ENCODE results near the gene CCNL2. TPM values are rescaled to one million over a fixed set of nuclear protein-coding genes. Genes with fewer than 3 reads are reported as not detected.

CCNL2 gene
- total and polyA plus RNA-seq, 2 of the 13 experiments (the other 11 are each of a cell fraction or from before 2014, with no cell fraction given): 105 to 340 TPM

DNA sequence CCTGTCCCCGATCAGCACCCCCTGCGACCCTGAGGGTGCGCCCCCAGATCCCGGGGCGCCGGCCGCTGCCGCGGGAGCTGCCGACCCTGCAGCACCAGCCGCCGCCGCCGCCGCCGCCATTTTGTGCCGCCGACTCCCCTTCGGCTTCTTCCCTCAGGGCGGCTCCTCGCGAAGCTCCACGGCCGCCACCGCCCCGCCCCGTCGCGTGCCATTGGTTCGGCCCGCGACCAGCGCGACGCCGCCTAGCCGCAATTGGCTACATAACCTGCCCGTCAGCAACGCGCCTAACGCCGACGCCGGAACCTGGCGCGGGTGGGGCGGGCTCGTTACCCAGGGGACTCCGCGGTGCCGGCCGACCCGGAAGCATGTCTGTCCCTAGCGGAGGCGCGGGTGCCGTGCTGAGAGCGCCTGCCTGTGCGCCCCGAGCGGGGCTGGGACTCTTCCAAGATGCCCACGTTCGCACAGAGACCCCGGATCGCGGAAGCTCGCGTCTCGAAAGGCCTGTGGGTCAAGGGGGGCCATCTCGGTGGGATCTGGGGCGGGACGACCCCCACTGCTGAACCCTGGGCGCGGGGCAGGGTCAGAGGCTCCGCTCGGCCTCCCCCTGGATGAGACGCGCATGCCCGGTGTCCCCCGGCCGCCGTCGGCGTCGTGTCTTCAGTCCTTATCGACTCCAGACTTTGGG lies at the start of gene CCNL2 (continued):
- peak; percentile 57; the same call in 1 of the 2 replicates for TF ChIP-seq MIXL1 (CRISPR knock-in tag; IDR thresholded peaks at IDR 0.05)
- 0 out of 2 replicates have a peak, but pooled peaks have one; percentile 33 for TF ChIP-seq ZKSCAN8 (CRISPR knock-in tag; IDR thresholded peaks at IDR 0.05; ENCODE audit: borderline replicate concordance)
- TF ChIP-seq, protein P1, sequence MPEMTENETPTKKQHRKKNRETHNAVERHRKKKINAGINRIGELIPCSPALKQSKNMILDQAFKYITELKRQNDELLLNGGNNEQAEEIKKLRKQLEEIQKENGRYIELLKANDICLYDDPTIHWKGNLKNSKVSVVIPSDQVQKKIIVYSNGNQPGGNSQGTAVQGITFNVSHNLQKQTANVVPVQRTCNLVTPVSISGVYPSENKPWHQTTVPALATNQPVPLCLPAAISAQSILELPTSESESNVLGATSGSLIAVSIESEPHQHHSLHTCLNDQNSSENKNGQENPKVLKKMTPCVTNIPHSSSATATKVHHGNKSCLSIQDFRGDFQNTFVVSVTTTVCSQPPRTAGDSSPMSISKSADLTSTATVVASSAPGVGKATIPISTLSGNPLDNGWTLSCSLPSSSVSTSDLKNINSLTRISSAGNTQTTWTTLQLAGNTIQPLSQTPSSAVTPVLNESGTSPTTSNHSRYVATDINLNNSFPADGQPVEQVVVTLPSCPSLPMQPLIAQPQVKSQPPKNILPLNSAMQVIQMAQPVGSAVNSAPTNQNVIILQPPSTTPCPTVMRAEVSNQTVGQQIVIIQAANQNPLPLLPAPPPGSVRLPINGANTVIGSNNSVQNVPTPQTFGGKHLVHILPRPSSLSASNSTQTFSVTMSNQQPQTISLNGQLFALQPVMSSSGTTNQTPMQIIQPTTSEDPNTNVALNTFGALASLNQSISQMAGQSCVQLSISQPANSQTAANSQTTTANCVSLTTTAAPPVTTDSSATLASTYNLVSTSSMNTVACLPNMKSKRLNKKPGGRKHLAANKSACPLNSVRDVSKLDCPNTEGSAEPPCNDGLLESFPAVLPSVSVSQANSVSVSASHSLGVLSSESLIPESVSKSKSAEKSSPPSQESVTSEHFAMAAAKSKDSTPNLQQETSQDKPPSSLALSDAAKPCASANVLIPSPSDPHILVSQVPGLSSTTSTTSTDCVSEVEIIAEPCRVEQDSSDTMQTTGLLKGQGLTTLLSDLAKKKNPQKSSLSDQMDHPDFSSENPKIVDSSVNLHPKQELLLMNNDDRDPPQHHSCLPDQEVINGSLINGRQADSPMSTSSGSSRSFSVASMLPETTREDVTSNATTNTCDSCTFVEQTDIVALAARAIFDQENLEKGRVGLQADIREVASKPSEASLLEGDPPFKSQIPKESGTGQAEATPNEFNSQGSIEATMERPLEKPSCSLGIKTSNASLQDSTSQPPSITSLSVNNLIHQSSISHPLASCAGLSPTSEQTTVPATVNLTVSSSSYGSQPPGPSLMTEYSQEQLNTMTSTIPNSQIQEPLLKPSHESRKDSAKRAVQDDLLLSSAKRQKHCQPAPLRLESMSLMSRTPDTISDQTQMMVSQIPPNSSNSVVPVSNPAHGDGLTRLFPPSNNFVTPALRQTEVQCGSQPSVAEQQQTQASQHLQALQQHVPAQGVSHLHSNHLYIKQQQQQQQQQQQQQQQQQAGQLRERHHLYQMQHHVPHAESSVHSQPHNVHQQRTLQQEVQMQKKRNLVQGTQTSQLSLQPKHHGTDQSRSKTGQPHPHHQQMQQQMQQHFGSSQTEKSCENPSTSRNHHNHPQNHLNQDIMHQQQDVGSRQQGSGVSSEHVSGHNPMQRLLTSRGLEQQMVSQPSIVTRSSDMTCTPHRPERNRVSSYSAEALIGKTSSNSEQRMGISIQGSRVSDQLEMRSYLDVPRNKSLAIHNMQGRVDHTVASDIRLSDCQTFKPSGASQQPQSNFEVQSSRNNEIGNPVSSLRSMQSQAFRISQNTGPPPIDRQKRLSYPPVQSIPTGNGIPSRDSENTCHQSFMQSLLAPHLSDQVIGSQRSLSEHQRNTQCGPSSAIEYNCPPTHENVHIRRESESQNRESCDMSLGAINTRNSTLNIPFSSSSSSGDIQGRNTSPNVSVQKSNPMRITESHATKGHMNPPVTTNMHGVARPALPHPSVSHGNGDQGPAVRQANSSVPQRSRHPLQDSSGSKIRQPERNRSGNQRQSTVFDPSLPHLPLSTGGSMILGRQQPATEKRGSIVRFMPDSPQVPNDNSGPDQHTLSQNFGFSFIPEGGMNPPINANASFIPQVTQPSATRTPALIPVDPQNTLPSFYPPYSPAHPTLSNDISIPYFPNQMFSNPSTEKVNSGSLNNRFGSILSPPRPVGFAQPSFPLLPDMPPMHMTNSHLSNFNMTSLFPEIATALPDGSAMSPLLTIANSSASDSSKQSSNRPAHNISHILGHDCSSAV (CRISPR knock-in tag; IDR thresholded peaks at IDR 0.05; ENCODE audit: borderline replicate concordance): no peak
- no peak for TF ChIP-seq ZNF614 (CRISPR knock-in tag; IDR thresholded peaks at IDR 0.05; ENCODE audit: borderline replicate concordance)
- TF ChIP-seq ZNF567 (CRISPR knock-in tag; IDR thresholded peaks at IDR 0.05; ENCODE audit: borderline replicate concordance): no peak
- TF ChIP-seq, protein P2, sequence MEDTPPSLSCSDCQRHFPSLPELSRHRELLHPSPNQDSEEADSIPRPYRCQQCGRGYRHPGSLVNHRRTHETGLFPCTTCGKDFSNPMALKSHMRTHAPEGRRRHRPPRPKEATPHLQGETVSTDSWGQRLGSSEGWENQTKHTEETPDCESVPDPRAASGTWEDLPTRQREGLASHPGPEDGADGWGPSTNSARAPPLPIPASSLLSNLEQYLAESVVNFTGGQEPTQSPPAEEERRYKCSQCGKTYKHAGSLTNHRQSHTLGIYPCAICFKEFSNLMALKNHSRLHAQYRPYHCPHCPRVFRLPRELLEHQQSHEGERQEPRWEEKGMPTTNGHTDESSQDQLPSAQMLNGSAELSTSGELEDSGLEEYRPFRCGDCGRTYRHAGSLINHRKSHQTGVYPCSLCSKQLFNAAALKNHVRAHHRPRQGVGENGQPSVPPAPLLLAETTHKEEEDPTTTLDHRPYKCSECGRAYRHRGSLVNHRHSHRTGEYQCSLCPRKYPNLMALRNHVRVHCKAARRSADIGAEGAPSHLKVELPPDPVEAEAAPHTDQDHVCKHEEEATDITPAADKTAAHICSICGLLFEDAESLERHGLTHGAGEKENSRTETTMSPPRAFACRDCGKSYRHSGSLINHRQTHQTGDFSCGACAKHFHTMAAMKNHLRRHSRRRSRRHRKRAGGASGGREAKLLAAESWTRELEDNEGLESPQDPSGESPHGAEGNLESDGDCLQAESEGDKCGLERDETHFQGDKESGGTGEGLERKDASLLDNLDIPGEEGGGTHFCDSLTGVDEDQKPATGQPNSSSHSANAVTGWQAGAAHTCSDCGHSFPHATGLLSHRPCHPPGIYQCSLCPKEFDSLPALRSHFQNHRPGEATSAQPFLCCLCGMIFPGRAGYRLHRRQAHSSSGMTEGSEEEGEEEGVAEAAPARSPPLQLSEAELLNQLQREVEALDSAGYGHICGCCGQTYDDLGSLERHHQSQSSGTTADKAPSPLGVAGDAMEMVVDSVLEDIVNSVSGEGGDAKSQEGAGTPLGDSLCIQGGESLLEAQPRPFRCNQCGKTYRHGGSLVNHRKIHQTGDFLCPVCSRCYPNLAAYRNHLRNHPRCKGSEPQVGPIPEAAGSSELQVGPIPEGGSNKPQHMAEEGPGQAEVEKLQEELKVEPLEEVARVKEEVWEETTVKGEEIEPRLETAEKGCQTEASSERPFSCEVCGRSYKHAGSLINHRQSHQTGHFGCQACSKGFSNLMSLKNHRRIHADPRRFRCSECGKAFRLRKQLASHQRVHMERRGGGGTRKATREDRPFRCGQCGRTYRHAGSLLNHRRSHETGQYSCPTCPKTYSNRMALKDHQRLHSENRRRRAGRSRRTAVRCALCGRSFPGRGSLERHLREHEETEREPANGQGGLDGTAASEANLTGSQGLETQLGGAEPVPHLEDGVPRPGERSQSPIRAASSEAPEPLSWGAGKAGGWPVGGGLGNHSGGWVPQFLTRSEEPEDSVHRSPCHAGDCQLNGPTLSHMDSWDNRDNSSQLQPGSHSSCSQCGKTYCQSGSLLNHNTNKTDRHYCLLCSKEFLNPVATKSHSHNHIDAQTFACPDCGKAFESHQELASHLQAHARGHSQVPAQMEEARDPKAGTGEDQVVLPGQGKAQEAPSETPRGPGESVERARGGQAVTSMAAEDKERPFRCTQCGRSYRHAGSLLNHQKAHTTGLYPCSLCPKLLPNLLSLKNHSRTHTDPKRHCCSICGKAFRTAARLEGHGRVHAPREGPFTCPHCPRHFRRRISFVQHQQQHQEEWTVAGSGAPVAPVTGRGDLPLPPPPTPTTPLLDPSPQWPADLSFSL (CRISPR knock-in tag; IDR thresholded peaks at IDR 0.05): no peak
- no peak; the same call in 1 of the 2 replicates for TF ChIP-seq ZNF607 (CRISPR knock-in tag; IDR thresholded peaks at IDR 0.05; ENCODE audit: borderline replicate concordance)
- peak; percentile 78; the same call in 1 of the 2 replicates for TF ChIP-seq ZZZ3 (CRISPR knock-in tag; IDR thresholded peaks at IDR 0.05; ENCODE audit: borderline replicate concordance)
- peak; percentile 20; the same call in 1 of the 2 replicates for TF ChIP-seq NCOR1 (IDR thresholded peaks at IDR 0.05; ENCODE audit: borderline replicate concordance, low read length)
- peak; percentile 56; the same call in 1 of the 2 replicates for TF ChIP-seq MED1 (CRISPR knock-in tag; IDR thresholded peaks at IDR 0.05)
- no peak for TF ChIP-seq MTF2 (CRISPR knock-in tag; IDR thresholded peaks at IDR 0.05; ENCODE audit: borderline replicate concordance)
- TF ChIP-seq, protein P3, sequence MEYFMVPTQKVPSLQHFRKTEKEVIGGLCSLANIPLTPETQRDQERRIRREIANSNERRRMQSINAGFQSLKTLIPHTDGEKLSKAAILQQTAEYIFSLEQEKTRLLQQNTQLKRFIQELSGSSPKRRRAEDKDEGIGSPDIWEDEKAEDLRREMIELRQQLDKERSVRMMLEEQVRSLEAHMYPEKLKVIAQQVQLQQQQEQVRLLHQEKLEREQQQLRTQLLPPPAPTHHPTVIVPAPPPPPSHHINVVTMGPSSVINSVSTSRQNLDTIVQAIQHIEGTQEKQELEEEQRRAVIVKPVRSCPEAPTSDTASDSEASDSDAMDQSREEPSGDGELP (IDR thresholded peaks at IDR 0.05; ENCODE audit: borderline replicate concordance, low read depth): 0 out of 2 replicates have a peak, but pooled peaks have one; percentile 37
- TF ChIP-seq ZNF17 (CRISPR knock-in tag; IDR thresholded peaks at IDR 0.05): no peak
